HTERT RPE-1 (cell line): ENCODE results near the gene ABCC11.

Experiments
- in situ Hi-C: fragments of 300-500 bp; cut with MboI; formaldehyde crosslinking; loops from 4 replicates; pipeline ENCODE4 v1.14.3; 2020; ENCODE audit warnings: low sequenced_read_pairs

The ABCC11 gene

DNA sequence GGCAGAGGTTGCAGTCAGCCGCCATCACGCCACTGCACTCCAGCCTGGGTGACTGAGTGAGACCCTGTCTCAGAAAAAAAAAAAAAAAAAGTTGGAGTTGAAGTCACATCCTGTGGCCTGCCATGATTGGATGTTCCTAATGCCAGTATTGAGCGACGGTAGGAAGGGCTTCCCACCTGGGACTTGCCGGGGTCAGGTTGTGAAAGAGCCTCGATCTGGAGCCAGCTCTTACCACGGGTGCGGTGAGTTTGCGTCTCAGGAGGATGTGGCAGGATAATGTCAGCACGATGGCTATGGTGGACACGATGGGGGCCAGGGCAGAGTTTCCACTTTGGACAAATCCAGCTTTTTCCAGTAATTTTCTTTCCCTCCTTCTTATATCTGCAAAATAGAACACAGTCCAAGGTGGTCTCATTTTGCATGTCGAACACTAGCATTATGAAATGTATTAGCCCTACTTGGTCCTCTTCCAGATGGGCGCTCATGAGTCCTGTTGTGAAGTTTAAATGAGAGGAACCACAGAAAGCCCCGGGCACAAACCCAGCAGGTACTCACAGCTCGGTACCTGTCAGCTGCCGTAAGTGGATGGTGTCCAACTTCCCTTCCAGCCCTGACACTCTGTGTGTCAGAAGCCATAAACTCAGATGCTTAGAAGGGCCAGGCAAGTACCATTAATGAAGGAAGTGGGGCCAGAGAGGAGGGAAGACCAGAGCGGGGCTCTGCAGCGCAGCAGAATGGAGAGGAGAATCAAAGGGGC is 113.7 kb downstream of the ABCC11 start:
- in situ Hi-C loops = no loop called here

DNA sequence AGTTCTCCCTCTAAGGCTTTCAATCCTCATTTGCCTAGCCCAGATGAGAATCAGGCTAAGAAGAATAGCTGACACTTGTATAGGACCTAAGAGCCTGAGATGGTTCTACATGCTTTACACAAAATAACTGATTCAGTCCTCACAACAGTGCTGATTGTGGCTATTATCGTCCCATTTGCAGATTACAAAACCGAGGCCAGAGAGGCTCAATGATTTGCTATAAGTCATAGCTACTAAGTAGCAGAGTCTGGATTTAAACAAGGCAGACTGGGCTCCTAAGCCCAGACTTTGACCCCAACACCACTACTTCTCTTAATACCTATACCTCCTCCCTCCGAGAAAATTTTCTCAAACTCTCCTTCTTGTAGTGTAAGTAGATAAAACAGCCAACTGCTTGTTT is 114.6 kb downstream of the ABCC11 start:
- in situ Hi-C loops = no loop called here

DNA sequence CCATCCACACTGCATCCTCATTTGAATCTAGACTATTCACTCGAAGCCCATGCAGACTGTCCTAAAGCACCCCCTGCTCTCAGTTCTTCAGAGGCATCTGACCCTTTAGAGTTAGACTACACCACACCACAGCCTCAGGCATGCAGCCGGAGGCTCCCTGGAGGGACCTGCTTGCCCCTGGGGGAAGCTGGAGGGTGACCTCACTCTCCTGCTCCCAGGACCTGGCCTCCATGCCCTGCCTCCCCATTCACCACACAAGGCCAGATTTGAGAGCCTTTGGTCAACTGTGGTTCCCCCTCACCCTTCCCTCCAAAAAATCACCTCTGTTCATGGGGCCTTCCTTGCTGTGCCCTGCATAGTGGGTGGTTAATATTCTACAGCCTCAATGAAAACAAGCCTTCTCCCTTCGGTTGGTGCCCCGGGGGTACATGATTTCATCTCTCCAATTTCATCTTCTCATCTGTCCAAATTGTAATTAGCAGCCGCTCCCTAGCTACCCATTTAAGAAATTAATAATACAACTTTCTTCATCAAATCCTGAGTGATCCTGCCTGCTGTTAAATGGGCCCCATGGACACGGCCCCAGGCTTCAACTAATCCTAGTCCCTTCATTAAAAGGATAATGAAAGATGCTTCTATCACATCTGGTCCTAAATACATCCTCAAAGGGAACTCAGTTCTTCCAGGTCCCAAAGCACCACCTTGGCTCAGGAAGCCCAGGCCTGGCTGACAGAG is 116.0 kb downstream of the ABCC11 start:
- in situ Hi-C loops = no loop called here

DNA sequence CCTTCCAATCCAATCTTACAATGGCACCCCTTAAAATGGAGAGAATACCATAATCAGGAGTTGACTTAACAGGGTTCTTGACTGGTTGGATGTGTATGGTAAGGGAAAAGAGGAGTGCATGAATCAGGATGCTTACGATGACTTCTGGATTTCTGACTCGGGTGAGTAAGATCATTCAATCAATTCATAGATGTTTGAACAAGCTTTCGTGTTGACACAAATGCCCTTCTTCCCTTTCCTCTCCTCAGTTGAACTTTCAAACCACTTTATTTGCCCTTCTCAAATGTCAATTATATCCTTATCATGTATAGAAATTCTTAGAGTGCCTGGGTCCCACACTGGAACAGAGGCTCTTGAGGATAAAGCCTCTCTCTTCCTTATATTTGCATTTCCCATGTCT is 117.4 kb downstream of the ABCC11 start:
- in situ Hi-C loops = no loop called here

DNA sequence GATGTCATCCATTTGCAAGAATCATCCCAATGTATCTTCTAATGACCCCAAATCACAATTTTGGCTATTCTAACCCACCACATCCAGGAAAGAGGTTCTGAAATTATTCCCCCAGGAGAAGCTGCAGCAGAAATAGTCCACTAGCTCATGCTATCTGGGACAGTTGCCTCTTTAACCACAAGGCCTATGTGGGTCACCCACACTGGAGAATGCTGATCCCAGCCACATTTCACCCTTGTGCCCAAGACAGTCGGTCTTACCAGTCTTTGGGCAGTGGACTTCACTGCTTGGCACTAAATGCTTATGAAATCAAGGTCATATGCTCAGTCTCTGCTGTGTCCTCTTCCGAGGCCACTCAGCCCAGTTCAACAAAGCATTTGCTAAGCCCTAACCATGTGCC is 118.6 kb downstream of the ABCC11 start:
- in situ Hi-C loops = no loop called here

DNA sequence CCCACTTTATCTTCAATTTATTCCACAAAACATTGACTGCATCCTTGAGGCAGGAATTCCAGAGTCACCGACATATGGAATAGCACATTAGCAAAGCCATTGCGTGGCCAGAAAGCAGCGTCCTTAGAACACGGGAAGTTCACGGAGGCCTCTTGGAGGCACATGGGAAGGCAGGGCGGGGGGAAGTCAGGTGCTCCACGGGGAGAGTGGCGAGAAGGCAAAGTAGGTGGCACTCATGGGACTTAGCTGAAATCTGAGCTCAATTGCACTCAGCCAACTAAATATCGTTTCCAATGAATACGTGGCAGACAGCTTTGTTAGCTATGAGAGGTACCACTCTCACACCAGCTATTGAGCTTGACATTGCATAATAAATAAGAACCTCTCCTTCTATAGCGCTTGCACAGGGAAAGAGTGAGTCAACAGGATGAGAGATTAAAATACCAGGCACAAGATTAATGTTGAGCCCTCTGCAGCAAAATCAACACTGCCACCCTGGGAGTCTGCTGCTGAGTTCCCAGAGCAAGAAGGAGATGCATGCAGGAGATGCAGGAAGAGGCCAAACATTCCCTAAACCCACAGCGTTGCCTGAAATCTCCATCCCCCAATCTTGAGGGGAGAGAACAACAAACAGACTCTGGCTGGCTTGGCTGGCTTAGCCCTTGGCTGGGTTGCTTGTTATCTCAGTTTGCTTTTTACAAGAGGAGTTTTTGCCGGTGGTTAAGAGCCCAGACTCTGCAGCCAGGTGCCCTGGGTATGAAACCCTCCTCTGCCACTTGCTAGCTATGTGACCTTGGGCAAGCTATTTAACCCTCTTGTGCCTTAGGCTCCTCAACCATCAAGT is 120.3 kb downstream of the ABCC11 start:
- in situ Hi-C loops = no loop called here

DNA sequence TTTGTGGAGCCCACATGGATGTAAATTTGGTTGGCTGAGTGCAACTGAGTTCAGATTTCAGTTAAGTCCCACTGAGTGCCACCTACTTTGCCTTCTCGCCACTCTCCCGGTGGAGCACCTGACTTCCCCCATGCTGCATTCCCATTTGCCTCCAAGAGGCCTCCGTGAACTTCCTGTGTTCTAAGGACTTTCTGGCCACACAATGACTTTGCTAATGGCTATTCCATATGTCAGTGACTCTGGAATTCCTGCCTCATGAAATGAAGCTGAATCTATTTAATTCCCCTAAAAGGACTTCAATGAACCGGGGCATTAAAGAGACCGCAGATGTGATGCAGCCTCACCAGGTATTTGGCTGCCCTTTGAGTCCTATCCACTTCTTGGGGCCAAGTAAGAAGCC is 121.5 kb downstream of the ABCC11 start:
- in situ Hi-C loops = no loop called here

DNA sequence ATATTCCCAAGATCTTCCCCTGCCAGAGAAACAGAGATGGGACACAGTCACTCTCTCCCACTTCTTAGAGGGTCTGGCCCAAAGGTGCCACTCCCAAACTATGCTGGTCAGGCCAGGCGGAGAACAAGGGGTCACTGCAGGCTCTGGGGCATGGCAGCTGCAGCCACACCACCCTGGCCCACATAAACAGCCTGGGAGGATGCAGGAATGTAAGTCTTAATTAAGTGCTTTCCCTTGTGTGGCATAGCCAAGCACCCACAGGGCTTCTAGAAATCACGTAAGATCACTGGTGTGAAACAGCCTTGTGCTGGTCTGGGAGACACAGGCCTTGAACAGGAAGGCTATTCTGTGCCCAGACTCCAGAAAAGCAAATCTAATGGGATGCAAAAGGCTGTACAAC is 123.1 kb downstream of the ABCC11 start:
- in situ Hi-C loops = no loop called here

DNA sequence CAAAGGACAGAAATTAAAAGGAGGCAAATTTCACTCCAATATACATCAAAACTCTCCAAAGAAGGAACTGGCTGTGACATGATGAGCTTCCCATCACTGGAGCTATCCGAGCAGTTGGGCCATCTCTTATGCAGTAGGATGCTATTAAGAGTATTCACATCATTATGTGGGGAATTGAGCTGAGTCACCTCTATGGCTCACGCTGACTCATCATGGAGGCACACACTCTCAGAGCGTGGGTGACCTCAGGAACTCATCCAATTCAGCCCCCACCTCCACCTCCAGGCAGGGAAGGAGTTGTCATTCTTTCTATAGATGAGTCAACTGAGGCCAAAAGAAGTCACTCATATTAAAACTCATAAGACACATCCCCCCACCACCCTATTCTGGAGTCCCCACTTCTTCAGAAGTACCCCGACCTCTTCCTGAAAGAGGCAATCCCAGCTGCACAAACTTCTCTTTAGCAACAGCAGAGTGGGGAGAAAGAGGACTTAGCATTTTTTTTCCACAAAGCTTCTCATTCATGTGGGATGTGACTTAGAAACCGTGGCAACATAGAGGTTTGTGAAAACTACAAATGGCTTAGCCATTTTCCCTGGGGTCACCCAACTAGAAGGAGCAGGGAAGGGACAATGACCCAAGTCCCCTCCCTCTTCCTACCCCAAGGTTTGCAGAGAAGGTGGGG is 124.1 kb downstream of the ABCC11 start:
- in situ Hi-C loops = no loop called here

DNA sequence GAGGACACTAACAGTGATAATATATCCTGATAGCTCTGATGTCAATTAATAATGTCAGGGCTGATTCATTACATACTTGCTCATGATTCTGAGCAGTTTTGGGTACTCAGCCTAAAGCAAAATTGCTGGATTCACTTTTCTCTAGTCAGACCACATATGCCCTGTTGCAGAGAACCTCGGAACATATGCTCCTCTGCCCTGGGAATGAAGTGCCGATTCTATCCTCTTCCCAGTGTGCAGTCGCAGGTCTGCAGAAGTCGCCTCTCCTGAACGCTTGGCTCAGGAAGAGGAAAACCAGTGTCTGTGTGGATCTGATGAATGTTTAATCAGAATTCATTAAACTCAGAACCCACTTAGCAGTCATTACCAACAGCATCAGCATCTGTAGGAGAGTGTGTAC is 126.1 kb downstream of the ABCC11 start:
- in situ Hi-C loops = no loop called here

DNA sequence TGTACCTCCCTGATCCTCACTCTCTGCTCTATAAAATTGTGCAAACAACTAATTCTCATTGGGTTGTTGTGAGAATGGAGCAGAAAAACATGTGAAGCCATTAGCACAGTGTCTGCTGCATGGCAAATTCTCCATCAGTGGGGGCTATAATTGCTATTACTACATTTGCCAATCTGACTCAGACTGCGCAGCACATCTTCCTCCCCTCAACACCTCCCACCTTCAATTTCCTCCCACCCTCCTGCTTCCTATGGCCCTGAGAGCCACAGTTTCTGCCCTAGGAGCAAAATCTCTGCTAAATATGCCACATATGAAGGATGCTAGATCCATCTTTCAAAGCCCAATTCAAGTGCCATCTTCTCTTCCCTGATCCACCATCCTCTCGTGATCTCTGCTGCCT is 128.5 kb downstream of the ABCC11 start:
- in situ Hi-C loops = no loop called here

DNA sequence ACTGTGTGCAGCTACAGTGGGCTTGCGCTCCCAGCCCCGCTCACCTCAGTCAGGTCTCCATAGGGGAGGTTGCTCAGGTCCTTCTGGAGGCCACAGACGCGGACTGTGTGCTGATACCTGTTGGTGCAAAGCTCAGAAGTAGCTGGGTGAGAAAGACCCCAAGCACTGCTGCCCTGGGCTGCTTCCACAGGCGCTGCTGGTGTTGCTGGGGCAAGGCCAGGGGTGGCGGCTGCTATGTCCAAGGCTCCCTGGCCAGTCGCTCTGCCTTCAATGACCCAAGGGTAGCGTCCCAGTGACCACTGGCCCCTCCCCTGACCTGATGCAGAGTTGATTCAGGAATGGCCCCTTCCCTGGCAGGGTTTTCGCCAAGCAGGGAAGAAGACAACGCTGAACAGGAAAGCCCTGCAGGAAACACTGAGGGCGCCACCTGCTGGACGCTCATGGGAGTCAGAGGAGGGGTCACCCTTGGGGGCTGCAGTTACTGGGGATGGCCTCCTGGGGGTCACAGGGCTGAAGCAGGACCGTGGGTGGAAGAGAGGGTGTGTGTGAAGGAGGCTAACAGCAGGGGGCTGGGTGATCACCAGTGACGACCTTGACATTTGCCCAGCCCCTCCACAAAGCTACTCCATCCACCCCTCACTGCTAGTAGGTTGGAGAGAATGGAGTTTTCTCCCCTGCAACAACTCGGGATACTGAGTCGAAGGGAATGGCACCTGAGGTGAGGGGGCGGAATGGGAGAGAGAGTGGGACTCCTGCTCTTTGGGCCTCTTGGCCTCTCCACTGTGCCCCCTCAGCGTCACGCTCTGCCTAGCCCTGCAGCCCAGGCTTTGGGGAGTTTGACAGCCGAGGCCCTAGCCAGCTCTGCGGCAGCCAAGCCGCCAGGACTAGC is 129.9 kb downstream of the ABCC11 start:
- in situ Hi-C loops = no loop called here
